SK-N-SH treated with all-trans-retinoic acid at 6 μM for 48 hours (cell line): Measurements from ENCODE around the gene CSRNP3.

ENCODE experiments used
- CREB5 ChIP-seq: fragments of 250-450 bp; sonication (Bioruptor Pico); IDR thresholded peaks from 2 replicates; pipeline ENCODE4 v1.5.1; 2020; ENCODE audit warnings: low read depth, mild to moderate bottlenecking, moderate library complexity
- CSDC2 ChIP-seq: fragments of 250-450 bp; sonication (Bioruptor Pico); IDR thresholded peaks from 2 replicates; pipeline ENCODE4 v1.5.0; 2020; ENCODE audit warnings: mild to moderate bottlenecking, moderate library complexity
- CSRNP3 ChIP-seq: fragments of 250-450 bp; sonication (Bioruptor Pico); IDR thresholded peaks from 2 replicates; pipeline ENCODE4 v1.5.1; 2021; ENCODE audit warnings: mild to moderate bottlenecking, moderate library complexity
- PATZ1 ChIP-seq: fragments of 250-450 bp; sonication (Bioruptor Pico); IDR thresholded peaks from 2 replicates; pipeline ENCODE4 v1.8.0; 2020; ENCODE audit warnings: mild to moderate bottlenecking, moderate library complexity, borderline replicate concordance
- RARB ChIP-seq: fragments of 250-450 bp; sonication (Bioruptor Pico); IDR thresholded peaks from 2 replicates; pipeline ENCODE4 v1.8.0; 2021; ENCODE audit warnings: mild to moderate bottlenecking, moderate library complexity
- SNAI2 ChIP-seq: fragments of 250-450 bp; sonication (Bioruptor Pico); IDR thresholded peaks from 2 replicates; pipeline ENCODE4 v1.5.0; 2020; ENCODE audit warnings: mild to moderate bottlenecking, moderate library complexity
- TOX ChIP-seq: fragments of 250-450 bp; sonication (Bioruptor Pico); IDR thresholded peaks from 2 replicates; pipeline ENCODE4 v1.8.0; 2021; ENCODE audit warnings: mild to moderate bottlenecking, moderate library complexity, borderline replicate concordance
- ZC3H10 ChIP-seq: fragments of 250-450 bp; sonication (Bioruptor Pico); IDR thresholded peaks from 2 replicates; pipeline ENCODE4 v1.5.1; 2021; ENCODE audit warnings: mild to moderate bottlenecking, moderate library complexity
- ZFP3 ChIP-seq: fragments of 250-450 bp; sonication (Bioruptor Pico); IDR thresholded peaks from 2 replicates; pipeline ENCODE4 v1.5.0; 2020; ENCODE audit warnings: mild to moderate bottlenecking, moderate library complexity
- ZFP30 ChIP-seq: fragments of 450-650 bp; formaldehyde crosslinking; IDR thresholded peaks from 2 replicates; pipeline ENCODE4 v1.5.0; 2022; ENCODE audit warnings: mild to moderate bottlenecking, moderate library complexity
- ZNF70 ChIP-seq: fragments of 450-650 bp; formaldehyde crosslinking; IDR thresholded peaks from 2 replicates; pipeline ENCODE4 v1.5.0; 2020; ENCODE audit warnings: mild to moderate bottlenecking, moderate library complexity

DNA sequence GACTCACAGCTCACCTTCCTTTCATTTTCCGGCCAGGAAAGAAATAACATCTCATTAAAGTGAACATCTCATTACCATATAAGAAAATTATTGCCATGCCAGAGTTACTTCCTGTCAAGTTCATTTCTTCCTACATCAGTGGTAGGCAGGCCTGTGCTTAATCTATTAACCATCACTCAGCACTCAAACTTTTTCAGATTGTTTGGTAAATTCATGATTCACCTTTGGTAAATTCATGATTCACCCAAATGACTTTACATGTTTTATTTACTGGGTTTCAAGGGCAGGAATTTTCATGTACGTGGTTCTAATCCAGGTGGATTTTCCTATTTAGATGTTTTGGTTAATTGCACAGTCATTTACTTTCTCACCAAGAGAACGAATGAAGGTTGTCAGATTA lies 116.5 kb downstream of the CSRNP3 start:
- TF ChIP-seq CSDC2 (no peak), ZFP3 (CRISPR knock-in tag) (no peak), SNAI2 (CRISPR knock-in tag) (no peak), CREB5 (CRISPR knock-in tag) (no peak), ZC3H10 (no peak), ZFP30 (CRISPR knock-in tag) (no peak), PATZ1 (CRISPR knock-in tag) (no peak), CSRNP3 (CRISPR knock-in tag) (no peak), RARB (CRISPR knock-in tag) (no peak), TOX (no peak), ZNF70 (CRISPR knock-in tag) (no peak)
